ENCODE data around the gene NSDHL.
A peak's percentile ranks its signal among the peaks of the same experiment; 100 is the strongest.
"Not testable (repeated sequence)": the region's sequence is repeated elsewhere in the genome, so short reads cannot be mapped to it uniquely, and the experiment has no call there.

The NSDHL gene

DNA sequence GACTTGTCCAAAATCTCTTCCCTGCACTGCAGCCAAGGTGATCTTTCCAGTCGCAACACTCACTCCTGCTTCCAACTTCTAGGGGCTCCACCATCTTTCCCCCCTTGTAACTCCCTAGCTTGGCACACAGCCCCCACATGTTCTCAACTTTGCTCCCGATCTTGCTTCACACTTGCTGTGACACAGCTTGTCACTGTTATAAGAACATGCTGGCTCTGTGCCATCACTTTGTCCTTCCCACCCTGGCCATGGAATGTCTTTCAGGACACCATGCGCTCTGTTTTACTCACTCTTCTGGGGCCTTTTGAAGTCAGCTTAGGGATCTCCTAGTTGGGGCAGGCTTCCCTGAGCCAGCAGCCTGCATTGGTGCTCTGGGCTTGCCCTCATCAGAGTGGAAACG, 2.5 kb downstream of the NSDHL start:
- DNase-seq = no peak
- in situ Hi-C loops (cut with HindIII; ENCODE audit: low pct_ligation_motif_present, low pct_unique_long_range_greater_than_20kb, low sequenced_read_pairs) = no loop called here

DNA sequence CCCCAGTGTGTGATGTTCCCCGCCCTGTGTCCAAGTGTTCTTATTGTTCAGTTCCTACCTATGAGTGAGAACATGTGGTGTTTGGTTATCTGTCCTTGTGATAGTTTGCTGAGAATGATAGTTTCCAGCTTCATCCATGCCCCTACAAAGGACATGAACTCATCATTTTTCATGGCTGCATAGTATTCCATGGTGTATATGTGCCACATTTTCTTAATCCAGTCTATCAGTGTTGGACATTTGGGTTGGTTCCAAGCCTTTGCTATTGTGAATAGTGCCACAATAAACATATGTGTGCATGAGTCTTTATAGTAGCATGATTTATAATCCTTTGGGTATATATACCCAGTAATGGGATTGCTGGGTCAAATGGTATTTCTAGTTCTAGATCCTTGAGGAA, 4.6 kb downstream of the NSDHL start:
- in situ Hi-C loops (cut with HindIII; ENCODE audit: low pct_ligation_motif_present, low pct_unique_long_range_greater_than_20kb, low sequenced_read_pairs); DNase-seq: not testable (repeated sequence)

GRCh38 chrX:152842772-152843338, 12.0 kb downstream of the NSDHL start:
- DNase-seq = no peak
- in situ Hi-C loops (cut with HindIII; ENCODE audit: low pct_ligation_motif_present, low pct_unique_long_range_greater_than_20kb, low sequenced_read_pairs) = no loop called here

GRCh38 chrX:152843852-152844251, 13.0 kb downstream of the NSDHL start:
- DNase-seq = no peak
- in situ Hi-C loops (cut with HindIII; ENCODE audit: low pct_ligation_motif_present, low pct_unique_long_range_greater_than_20kb, low sequenced_read_pairs) = no loop called here

DNA sequence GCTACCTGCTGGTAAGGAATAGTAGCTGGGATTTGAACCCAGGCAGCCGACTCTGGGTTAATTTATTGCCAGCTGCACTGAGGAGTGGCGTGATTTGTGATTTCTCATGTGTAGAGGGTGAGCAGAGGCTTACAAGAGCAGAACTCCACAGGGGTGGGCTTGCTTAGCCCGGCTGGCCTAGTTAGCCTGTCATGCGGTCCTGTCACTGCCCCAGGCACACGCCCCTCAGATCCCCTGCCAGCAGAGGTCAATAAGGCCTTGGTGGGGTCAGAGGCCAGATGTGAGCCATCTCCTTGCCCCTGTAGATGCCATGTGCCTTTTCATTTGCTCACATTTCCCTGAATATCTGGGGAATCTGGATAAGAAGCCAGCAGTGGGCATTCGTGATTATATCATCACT, 13.4 kb downstream of the NSDHL start:
- in situ Hi-C loops (cut with HindIII; ENCODE audit: low pct_ligation_motif_present, low pct_unique_long_range_greater_than_20kb, low sequenced_read_pairs) = no loop called here

GRCh38 chrX:152845618-152846240, 14.9 kb downstream of the NSDHL start:
- no peak for DNase-seq
- in situ Hi-C loops (cut with HindIII; ENCODE audit: low pct_ligation_motif_present, low pct_unique_long_range_greater_than_20kb, low sequenced_read_pairs) = no loop called here

More for the DNA sequence above, 13.4 kb downstream of the NSDHL start:
- no peak for DNase-seq

DNA sequence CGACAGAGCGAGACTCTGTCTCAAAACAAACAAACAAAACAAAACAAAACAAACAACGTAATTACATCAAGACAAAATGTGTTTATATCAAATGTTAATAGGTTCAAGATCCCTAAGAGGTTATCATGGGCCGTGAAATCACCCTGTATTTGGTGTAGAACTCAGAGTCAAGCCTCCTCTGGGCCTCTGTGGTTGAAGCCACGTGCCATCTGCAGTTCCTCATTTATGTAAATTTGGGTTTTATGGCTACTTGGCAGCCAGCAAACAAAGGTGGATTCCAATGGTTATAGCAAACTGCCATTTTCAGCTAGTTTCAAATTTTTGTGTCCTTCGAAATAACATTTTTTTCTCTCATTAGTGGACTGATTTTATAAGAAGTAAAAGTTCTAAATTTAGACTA, 16.4 kb downstream of the NSDHL start:
- no peak for DNase-seq

GRCh38 chrX:152850465-152850864, 19.6 kb downstream of the NSDHL start:
- in situ Hi-C loops (cut with HindIII; ENCODE audit: low pct_ligation_motif_present, low pct_unique_long_range_greater_than_20kb, low sequenced_read_pairs) = no loop called here
- DNase-seq = no peak

More for the DNA sequence above, 16.4 kb downstream of the NSDHL start:
- in situ Hi-C loops (cut with HindIII; ENCODE audit: low pct_ligation_motif_present, low pct_unique_long_range_greater_than_20kb, low sequenced_read_pairs) = no loop called here

DNA sequence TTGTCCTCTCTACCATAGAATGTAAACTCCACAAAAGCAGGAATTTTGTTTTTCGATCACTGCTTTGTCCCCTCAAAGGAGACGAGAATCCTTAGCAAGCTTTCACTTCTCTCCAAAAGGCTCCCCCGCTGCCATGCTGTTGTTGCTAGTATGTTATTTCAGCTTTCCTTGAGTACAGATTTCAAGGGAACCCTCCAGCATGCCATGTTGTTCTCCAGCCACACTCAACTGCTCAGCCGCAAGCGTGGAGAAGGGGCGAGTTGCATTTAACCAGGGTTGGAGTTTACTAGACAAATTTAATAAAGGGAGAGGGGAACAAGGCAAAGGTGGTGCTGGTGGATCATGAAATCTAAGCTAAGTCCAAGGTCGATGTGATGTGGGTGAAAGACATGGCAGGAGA, 23.1 kb downstream of the NSDHL start:
- DNase-seq = no peak
- in situ Hi-C loops (cut with HindIII; ENCODE audit: low pct_ligation_motif_present, low pct_unique_long_range_greater_than_20kb, low sequenced_read_pairs) = no loop called here

- in situ Hi-C loops (cut with HindIII; ENCODE audit: low pct_ligation_motif_present, low pct_unique_long_range_greater_than_20kb, low sequenced_read_pairs) = no loop called here
- peak; percentile 4 for DNase-seq
These were observed 30.3 kb downstream of the NSDHL start for GRCh38 chrX:152861116-152861515.

- in situ Hi-C loops (cut with HindIII; ENCODE audit: low pct_ligation_motif_present, low pct_unique_long_range_greater_than_20kb, low sequenced_read_pairs) = no loop called here
- DNase-seq = no peak
These were observed 31.0 kb downstream of the NSDHL start for GRCh38 chrX:152861826-152862225.

GRCh38 chrX:152865232-152865920, 34.5 kb downstream of the NSDHL start:
- no peak for DNase-seq
- in situ Hi-C loops (cut with HindIII; ENCODE audit: low pct_ligation_motif_present, low pct_unique_long_range_greater_than_20kb, low sequenced_read_pairs) = no loop called here

- in situ Hi-C loops (cut with HindIII; ENCODE audit: low pct_ligation_motif_present, low pct_unique_long_range_greater_than_20kb, low sequenced_read_pairs) = no loop called here
These were observed 35.5 kb downstream of the NSDHL start for GRCh38 chrX:152866386-152866785.

DNA sequence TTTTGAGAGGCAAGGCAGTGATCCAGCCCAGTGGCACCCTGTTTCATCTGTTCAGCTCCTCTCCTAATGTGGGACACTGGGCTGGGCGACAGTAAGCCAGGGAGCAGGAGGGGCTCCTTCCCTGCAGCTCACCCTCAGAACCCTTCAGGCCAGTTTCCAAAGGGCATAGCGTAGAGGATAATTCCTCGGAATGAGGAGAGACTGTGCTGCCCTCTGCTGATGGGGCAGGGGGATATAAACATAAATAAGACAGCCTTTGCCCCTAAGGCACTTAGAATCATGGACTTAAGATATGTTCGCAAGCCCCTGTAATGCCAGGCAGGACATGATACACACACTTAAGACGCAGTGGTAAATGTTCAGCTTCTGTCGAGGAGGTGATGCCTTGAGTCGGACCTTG, 39.1 kb downstream of the NSDHL start:
- no peak for DNase-seq
- in situ Hi-C loops (cut with HindIII; ENCODE audit: low pct_ligation_motif_present, low pct_unique_long_range_greater_than_20kb, low sequenced_read_pairs) = no loop called here

More at GRCh38 chrX:152866386-152866785, 35.5 kb downstream of the NSDHL start:
- DNase-seq = no peak

- no peak for DNase-seq
- in situ Hi-C loops (cut with HindIII; ENCODE audit: low pct_ligation_motif_present, low pct_unique_long_range_greater_than_20kb, low sequenced_read_pairs) = no loop called here
These were observed 40.4 kb downstream of the NSDHL start for GRCh38 chrX:152871260-152871659.

- no peak for DNase-seq
- in situ Hi-C loops (cut with HindIII; ENCODE audit: low pct_ligation_motif_present, low pct_unique_long_range_greater_than_20kb, low sequenced_read_pairs) = no loop called here
These were observed 41.7 kb downstream of the NSDHL start for GRCh38 chrX:152872522-152872921.

DNA sequence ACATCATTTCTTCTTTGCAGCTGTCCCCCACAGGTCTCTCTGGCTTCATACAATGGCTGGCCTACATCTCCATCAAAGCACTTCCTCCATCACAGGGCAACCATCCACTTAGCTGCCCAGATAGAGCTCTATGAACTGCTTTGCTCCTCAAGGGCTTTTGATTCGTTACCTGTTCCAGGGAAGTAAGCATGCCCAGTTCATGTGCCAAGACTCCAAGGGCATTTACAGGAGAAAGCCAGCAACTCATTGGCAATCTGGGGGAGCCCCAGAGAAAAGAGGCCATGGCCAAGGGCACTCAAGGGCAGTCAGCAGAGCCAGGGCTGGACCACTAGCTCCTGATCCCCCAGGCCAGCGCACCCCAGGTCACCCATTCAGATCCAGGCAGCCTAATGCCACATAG, 42.5 kb downstream of the NSDHL start:
- in situ Hi-C loops (cut with HindIII; ENCODE audit: low pct_ligation_motif_present, low pct_unique_long_range_greater_than_20kb, low sequenced_read_pairs) = no loop called here

DNA sequence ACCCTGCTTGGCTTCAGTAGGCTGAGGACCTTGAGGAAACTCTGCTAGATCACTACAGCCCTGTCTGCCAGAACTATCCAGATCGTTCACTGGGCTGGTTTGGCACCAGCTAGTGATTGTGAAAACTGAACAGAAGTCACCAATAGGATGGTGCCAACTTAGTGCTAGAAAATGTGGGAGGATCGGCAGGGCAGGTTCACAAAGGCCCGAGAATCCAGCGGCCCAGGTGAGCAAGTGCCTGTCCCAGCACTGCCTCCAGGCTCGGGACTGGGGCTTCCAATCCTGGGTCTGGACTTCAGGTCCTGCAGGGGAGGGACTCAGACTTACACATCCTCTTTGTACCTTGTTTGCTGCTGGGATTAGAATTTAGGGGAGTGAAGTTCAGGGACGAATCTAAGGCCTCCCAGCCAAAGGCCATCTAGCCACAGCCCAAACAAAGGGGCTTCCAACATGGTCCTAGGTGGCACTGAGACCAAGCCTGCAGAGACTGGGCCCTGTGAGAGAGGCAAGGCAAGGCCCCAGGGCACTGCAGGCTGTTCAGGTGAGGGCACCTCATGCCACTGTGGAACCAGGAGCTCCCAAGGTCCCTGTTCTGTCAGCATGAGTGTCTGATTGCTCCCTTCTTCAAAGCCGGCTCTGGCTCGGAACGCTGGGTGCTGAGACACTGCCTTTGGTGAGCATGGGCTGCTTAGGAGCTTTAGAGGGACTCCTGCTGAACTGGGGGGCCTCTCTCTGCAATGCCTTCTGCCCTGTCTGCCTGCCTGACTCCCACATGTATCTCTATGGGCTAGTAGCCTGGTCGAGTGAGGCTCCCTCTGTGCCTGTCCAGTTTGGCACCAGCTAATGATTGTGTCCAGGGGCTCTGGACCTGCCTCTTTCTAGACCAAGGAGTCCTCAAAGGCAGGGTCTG, 46.3 kb downstream of the NSDHL start:
- no peak for DNase-seq
- in situ Hi-C loops (cut with HindIII; ENCODE audit: low pct_ligation_motif_present, low pct_unique_long_range_greater_than_20kb, low sequenced_read_pairs) = no loop called here

More for the DNA sequence above, 42.5 kb downstream of the NSDHL start:
- DNase-seq = no peak

All from ACHN (cell line).